ENCODE results near the gene ECE2. TPM values are rescaled to one million over a fixed set of nuclear protein-coding genes. Genes with fewer than 3 reads are reported as not detected.
A peak's percentile ranks its signal among the peaks of the same experiment; 100 is the strongest.

ECE2 gene
- total and polyA plus RNA-seq, 5 experiments from 2014 or later, result not detected

- POLR2A ChIA-PET, result no interaction called here
- Mint-ChIP-seq H3K27me3 (no peaks in the 10 kb centered on the region), H3K4me3 (no peak overlapping the region), H3K9me3 (no peaks in the 10 kb centered on the region), H3K27ac (peak overlapping the region in 4 of 10 donors; percentile 4 to 82 (median 34)), H3K4me1 (peaks cover 18 to 27% (median 25%) of the 10 kb centered on the region in 4 donors), H3K36me3 (peaks cover 4 to 94% (median 27%) of the 10 kb centered on the region in 3 donors)
- no peak for ATAC-seq
- no peak for DNase-seq
These were observed 45.8 kb downstream of the ECE2 start for GRCh38 chr3:184321666-184322065.

DNA sequence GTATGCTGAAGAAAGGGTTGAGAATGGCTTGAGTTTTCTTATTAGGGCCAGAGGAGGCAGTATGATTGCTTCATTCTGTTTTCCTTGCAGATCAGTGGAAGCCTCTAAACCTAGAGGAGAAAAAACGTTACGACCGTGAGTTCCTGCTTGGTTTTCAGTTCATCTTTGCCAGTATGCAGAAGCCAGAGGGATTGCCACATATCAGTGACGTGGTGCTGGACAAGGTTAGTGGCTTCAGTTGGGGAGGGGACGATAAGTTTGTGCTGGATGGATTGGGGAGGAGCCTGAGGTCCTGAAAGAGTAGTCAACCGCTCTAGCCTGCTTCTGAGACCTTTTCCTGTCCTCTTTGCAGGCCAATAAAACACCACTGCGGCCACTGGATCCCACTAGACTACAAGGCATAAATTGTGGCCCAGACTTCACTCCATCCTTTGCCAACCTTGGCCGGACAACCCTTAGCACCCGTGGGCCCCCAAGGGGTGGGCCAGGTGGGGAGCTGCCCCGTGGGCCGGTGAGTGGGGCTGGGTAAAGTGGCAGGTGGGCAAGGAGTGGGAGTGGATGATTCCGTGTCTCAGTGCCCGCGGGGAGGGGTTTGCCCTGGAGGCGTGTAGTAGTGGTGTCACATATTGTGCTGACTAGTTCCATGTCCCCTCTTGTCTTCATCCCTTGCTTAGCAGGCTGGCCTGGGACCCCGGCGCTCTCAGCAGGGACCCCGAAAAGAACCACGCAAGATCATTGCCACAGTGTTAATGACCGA, 47.1 kb downstream of the ECE2 start:
- no peak overlapping the region for H3K4me3 Mint-ChIP-seq
- no peaks in the 10 kb centered on the region for H3K27me3 Mint-ChIP-seq
- POLR2A ChIA-PET, result interaction anchor here (1.5 kb wide), 1 partner anchor 8 kb away, joined by 3 read pairs; no protein-coding TSS in a partner anchor
- ATAC-seq, result no peak
- H3K9me3 Mint-ChIP-seq, result no peaks in the 10 kb centered on the region
- H3K36me3 Mint-ChIP-seq, result peaks cover 4 to 94% (median 33%) of the 10 kb centered on the region in 3 donors
- DNase-seq, result no peak
- H3K4me1 Mint-ChIP-seq, result peaks cover 9 to 14% (median 13%) of the 10 kb centered on the region in 4 donors
- H3K27ac Mint-ChIP-seq, result peak overlapping the region in 3 of 10 donors; percentile 20 to 76 (median 31)

DNA sequence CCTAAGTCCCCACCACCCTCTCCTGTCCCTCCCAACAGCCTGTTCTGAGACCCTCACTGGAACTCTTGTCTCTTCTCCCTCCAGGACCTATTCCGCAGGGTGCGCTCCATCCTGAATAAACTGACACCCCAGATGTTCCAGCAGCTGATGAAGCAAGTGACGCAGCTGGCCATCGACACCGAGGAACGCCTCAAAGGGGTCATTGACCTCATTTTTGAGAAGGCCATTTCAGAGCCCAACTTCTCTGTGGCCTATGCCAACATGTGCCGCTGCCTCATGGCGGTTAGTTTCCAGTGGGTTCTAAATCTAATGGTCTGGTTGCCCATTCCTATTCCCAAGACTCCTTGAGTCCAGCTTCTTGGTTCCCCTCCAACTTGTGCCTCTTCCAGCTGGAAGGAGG, 47.9 kb downstream of the ECE2 start:
- peaks cover 4 to 97% (median 38%) of the 10 kb centered on the region in 3 donors for H3K36me3 Mint-ChIP-seq
- ATAC-seq (no peak), DNase-seq (no peak)
- H3K27ac Mint-ChIP-seq, result peak overlapping the region in 1 of 10 donors; percentile 22
- no peaks in the 10 kb centered on the region for H3K27me3 Mint-ChIP-seq
- POLR2A ChIA-PET, result interaction anchor here (1.5 kb wide), 1 partner anchor 8 kb away, joined by 3 read pairs; no protein-coding TSS in a partner anchor
- H3K4me1 Mint-ChIP-seq, result peaks cover 9 to 12% (median 10%) of the 10 kb centered on the region in 4 donors
- H3K4me3 Mint-ChIP-seq, result no peak overlapping the region
- no peaks in the 10 kb centered on the region for H3K9me3 Mint-ChIP-seq

- Mint-ChIP-seq H3K36me3 (peaks cover 4 to 100% (median 42%) of the 10 kb centered on the region in 3 donors), H3K27me3 (no peaks in the 10 kb centered on the region), H3K27ac (peak overlapping the region in 5 of 10 donors; percentile 1 to 88 (median 26)), H3K9me3 (no peaks in the 10 kb centered on the region), H3K4me1 (peaks cover 0 to 10% (median 3%) of the 10 kb centered on the region in 4 donors), H3K4me3 (no peak overlapping the region)
- no peak for ATAC-seq
- DNase-seq, result no peak
- POLR2A ChIA-PET, result no interaction called here
These were observed 49.4 kb downstream of the ECE2 start for GRCh38 chr3:184325269-184325668.

GRCh38 chr3:184325715-184326369, 50.0 kb downstream of the ECE2 start:
- peaks cover 4 to 98% (median 42%) of the 10 kb centered on the region in 3 donors for H3K36me3 Mint-ChIP-seq
- peak overlapping the region in 3 of 10 donors; percentile 1 to 88 (median 27) for H3K27ac Mint-ChIP-seq
- POLR2A ChIA-PET, result interaction anchor here (0.7 kb wide), 1 partner anchor 628 kb away, joined by 3 read pairs; no protein-coding TSS in a partner anchor
- no peak for ATAC-seq
- H3K4me3 Mint-ChIP-seq, result no peak overlapping the region
- DNase-seq, result no peak
- no peaks in the 10 kb centered on the region for H3K9me3 Mint-ChIP-seq
- no peaks in the 10 kb centered on the region for H3K27me3 Mint-ChIP-seq
- peaks cover 0 to 10% (median 0%) of the 10 kb centered on the region in 4 donors for H3K4me1 Mint-ChIP-seq

GRCh38 chr3:184327171-184327570, 51.3 kb downstream of the ECE2 start:
- DNase-seq (no peak), ATAC-seq (no peak)
- Mint-ChIP-seq H3K4me1 (peaks cover 0 to 11% (median 0%) of the 10 kb centered on the region in 4 donors), H3K9me3 (no peaks in the 10 kb centered on the region), H3K36me3 (peaks cover 4 to 98% (median 39%) of the 10 kb centered on the region in 3 donors), H3K27me3 (no peaks in the 10 kb centered on the region), H3K4me3 (no peak overlapping the region), H3K27ac (peak overlapping the region in 5 of 10 donors; percentile 24 to 80 (median 33))
- POLR2A ChIA-PET, result interaction anchor here (0.9 kb wide), 1 partner anchor 11 kb away, joined by 4 read pairs; no protein-coding TSS in a partner anchor

- H3K27ac Mint-ChIP-seq, result peak overlapping the region in 5 of 10 donors; percentile 24 to 69 (median 37)
- H3K4me1 Mint-ChIP-seq, result peaks cover 1 to 14% (median 3%) of the 10 kb centered on the region in 4 donors
- no peak for ATAC-seq
- no peak overlapping the region for H3K4me3 Mint-ChIP-seq
- no peaks in the 10 kb centered on the region for H3K27me3 Mint-ChIP-seq
- no peaks in the 10 kb centered on the region for H3K9me3 Mint-ChIP-seq
- POLR2A ChIA-PET, result no interaction called here
- peaks cover 4 to 98% (median 41%) of the 10 kb centered on the region in 3 donors for H3K36me3 Mint-ChIP-seq
- no peak for DNase-seq
These were observed 52.7 kb downstream of the ECE2 start for GRCh38 chr3:184328516-184328915.

DNA sequence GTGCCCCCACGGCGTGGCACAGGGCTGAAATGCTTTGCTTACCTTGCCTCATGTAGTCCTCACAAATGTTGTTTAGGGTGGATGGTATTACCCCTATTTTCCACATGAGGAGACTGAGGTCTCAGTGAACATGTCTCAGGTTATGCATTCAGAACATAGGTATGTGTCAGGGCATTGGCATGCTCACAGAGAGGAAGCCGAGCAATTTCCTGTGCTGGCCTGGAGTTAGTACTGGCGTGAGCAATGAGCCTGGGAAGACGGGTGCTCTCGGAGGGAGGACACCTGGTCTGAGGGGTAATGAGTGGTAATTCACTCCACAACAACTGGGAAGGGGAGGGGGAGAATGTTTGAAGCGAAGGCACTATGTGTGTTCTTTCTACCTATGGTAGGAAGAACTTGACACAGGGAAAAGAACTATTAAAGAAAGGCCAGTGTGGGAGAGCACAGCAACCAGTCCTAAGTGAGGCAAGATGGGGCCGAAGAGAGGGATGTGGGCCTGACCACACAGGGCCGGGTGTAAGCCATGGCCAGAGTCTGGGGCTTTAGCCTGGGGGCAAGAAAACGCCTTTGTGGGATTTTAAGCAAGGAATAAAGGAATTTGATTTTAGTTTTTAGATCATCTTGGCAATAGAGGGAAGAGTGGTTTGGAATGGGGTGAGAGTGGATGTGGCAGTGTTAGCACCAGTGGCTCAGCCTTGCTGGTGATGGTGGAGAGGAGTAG, 56.7 kb downstream of the ECE2 start:
- H3K36me3 Mint-ChIP-seq, result peaks cover 0 to 72% (median 13%) of the 10 kb centered on the region in 3 donors
- peak overlapping the region; percentile 89 to 99 (median 97) for H3K27ac Mint-ChIP-seq
- H3K9me3 Mint-ChIP-seq, result no peaks in the 10 kb centered on the region
- peaks cover 20 to 34% (median 31%) of the 10 kb centered on the region in 4 donors for H3K4me1 Mint-ChIP-seq
- DNase-seq (no peak), ATAC-seq (no peak)
- POLR2A ChIA-PET, result no interaction called here
- no peaks in the 10 kb centered on the region for H3K27me3 Mint-ChIP-seq
- peak overlapping the region in 2 of 10 donors; percentile 22 to 70 for H3K4me3 Mint-ChIP-seq

- no peaks in the 10 kb centered on the region for H3K27me3 Mint-ChIP-seq
These were observed 57.4 kb downstream of the ECE2 start for GRCh38 chr3:184333190-184333589.

GRCh38 chr3:184333700-184334099, 57.9 kb downstream of the ECE2 start:
- DNase-seq, result no peak
- H3K27ac Mint-ChIP-seq, result peak overlapping the region; percentile 87 to 99 (median 97)
- peaks cover 0 to 61% (median 9%) of the 10 kb centered on the region in 3 donors for H3K36me3 Mint-ChIP-seq
- H3K27me3 Mint-ChIP-seq, result no peaks in the 10 kb centered on the region
- no peaks in the 10 kb centered on the region for H3K9me3 Mint-ChIP-seq
- peak overlapping the region in 5 of 10 donors; percentile 15 to 74 (median 34) for H3K4me3 Mint-ChIP-seq
- POLR2A ChIA-PET, result no interaction called here
- peaks cover 23 to 42% (median 39%) of the 10 kb centered on the region in 4 donors for H3K4me1 Mint-ChIP-seq
- ATAC-seq, result no peak

More at GRCh38 chr3:184333190-184333589, 57.4 kb downstream of the ECE2 start:
- POLR2A ChIA-PET, result no interaction called here
- H3K4me3 Mint-ChIP-seq, result peak overlapping the region in 1 of 10 donors; percentile 3
- peak overlapping the region; percentile 89 to 99 (median 97) for H3K27ac Mint-ChIP-seq
- peaks cover 0 to 66% (median 13%) of the 10 kb centered on the region in 3 donors for H3K36me3 Mint-ChIP-seq
- no peaks in the 10 kb centered on the region for H3K9me3 Mint-ChIP-seq
- DNase-seq (no peak), ATAC-seq (no peak)
- peaks cover 26 to 41% (median 38%) of the 10 kb centered on the region in 4 donors for H3K4me1 Mint-ChIP-seq

- peak in 2 of 10 donors; percentile 26 to 27 for DNase-seq
- peaks cover 23 to 44% (median 42%) of the 10 kb centered on the region in 4 donors for H3K4me1 Mint-ChIP-seq
- peak overlapping the region in 9 of 10 donors; percentile 2 to 91 (median 57) for H3K4me3 Mint-ChIP-seq
- no peaks in the 10 kb centered on the region for H3K27me3 Mint-ChIP-seq
- ATAC-seq, result peak; percentile 12 to 20
- POLR2A ChIA-PET, result no interaction called here
- H3K9me3 Mint-ChIP-seq, result no peaks in the 10 kb centered on the region
- H3K36me3 Mint-ChIP-seq, result peaks cover 0 to 52% (median 5%) of the 10 kb centered on the region in 3 donors
- H3K27ac Mint-ChIP-seq, result peak overlapping the region; percentile 92 to 99 (median 97)
These were observed 58.8 kb downstream of the ECE2 start for GRCh38 chr3:184334470-184335158.

DNA sequence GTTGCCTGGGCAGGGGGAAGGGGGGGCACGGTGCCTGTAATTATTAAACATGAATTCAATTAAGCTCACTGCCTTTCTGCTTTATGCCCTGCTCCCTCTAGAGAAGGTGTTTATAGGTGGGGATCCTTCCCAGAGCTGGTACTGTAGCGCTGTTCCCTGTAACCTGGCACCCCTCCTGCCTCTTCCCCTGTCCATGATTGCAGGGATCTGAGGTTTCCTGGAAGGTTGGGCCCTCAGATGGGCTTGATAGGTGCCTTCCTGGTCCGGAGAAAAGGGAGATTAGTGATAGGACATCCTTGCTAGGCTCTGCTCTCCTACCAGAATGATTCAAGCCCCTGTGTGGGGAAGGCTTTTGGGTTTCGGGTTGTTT, 59.5 kb downstream of the ECE2 start:
- POLR2A ChIA-PET, result no interaction called here
- Mint-ChIP-seq H3K36me3 (peaks cover 0 to 45% (median 5%) of the 10 kb centered on the region in 3 donors), H3K27me3 (no peaks in the 10 kb centered on the region), H3K4me1 (peaks cover 23 to 44% (median 42%) of the 10 kb centered on the region in 4 donors), H3K9me3 (no peaks in the 10 kb centered on the region), H3K4me3 (peak overlapping the region; percentile 78 to 96 (median 92)), H3K27ac (peak overlapping the region; percentile 83 to 99 (median 97))
- DNase-seq (no peak), ATAC-seq (peak; percentile 5 to 6)
